ENCODE results near the gene NLRP10.

GRCh38 chr11:8002676-8003075 is 37.4 kb upstream of the NLRP10 start:
- TF ChIP-seq RELA (CRISPR knock-in tag; IDR thresholded peaks at IDR 0.05; ENCODE audit: borderline replicate concordance): no peak
- no peak for TF ChIP-seq MAX (CRISPR knock-in tag; IDR thresholded peaks at IDR 0.05)
- no peak for TF ChIP-seq MXD4 (CRISPR knock-in tag; IDR thresholded peaks at IDR 0.05; ENCODE audit: borderline replicate concordance)
- TF ChIP-seq CBFB (CRISPR knock-in tag; IDR thresholded peaks at IDR 0.05; ENCODE audit: low read depth): no peak

All from WTC11 (cell line).